Skeletal muscle tissue (tissue), 4 donors: Measurements from ENCODE around the gene ANAPC15. TPM values are rescaled to one million over a fixed set of nuclear protein-coding genes. Genes with fewer than 3 reads are reported as not detected.
"Not testable (repeated sequence)": the region's sequence is repeated elsewhere in the genome, so short reads cannot be mapped to it uniquely, and the experiment has no call there.

Experiments
- H3K27ac ChIP-seq: one replicate; pipeline ENCODE4 v1.7.0; 2013; ENCODE audit warnings: mild to moderate bottlenecking, low read depth, low read length, inconsistent platforms
- H3K27me3 ChIP-seq, 3 donors: one replicate each; pipeline ENCODE4 v1.7.0; 2013; ENCODE audit warnings: low read length in 3 of 3; ENCODE audit not compliant: control insufficient read depth in 3 of 3, insufficient read depth in 3 of 3
- H3K36me3 ChIP-seq, 3 donors: one replicate each; pipeline ENCODE4 v1.7.0; 2013; ENCODE audit warnings: low read length in 3 of 3; ENCODE audit not compliant: control insufficient read depth in 3 of 3, insufficient read depth in 3 of 3
- H3K4me1 ChIP-seq, 3 donors: one replicate each; pipeline ENCODE4 v1.7.0; 2013; ENCODE audit warnings: low read length in 3 of 3, mild to moderate bottlenecking in 3 of 3; ENCODE audit not compliant: control insufficient read depth in 3 of 3, insufficient read depth in 3 of 3
- H3K4me3 ChIP-seq, 3 donors: one replicate each; pipeline ENCODE4 v1.7.0; 2013; ENCODE audit warnings: low read length in 3 of 3
- H3K9ac ChIP-seq, 3 donors: one replicate each; pipeline ENCODE4 v1.7.0; 2013; ENCODE audit warnings: low read length in 3 of 3, mild to moderate bottlenecking in 3 of 3, moderate library complexity in 2 of 3, low read depth in 1 of 3
- H3K9me3 ChIP-seq, 3 donors: one replicate each; pipeline ENCODE4 v1.7.0; 2013; ENCODE audit warnings: low read length in 3 of 3; ENCODE audit not compliant: control insufficient read depth in 3 of 3
- total RNA-seq: library from RNA; depleted of rRNA; stranded (reverse); fragments of >200 nt; gene quantifications from one replicate; pipeline ENCODE4 v1.2.3, GENCODE V29; 2014
- donor health status: Osteomylitis.

The ANAPC15 gene
- total RNA-seq, result 7.8 TPM

GRCh38 chr11:72112143-72112977 is at the start of gene ANAPC15:
Gene ANAPC15 (minus strand): TSS chr11:72112695. CDS start chr11:72111276, 1,419 bp downstream.
- Histone ChIP-seq H3K9ac (peak within 1 kb of the TSS; percentile 97 to 98 (median 97)), H3K36me3 (peaks cover 10 to 27% (median 13%) of the 10 kb centered on the region in 3 donors), H3K27me3 (peaks cover 0 to 3% (median 0%) of the 10 kb centered on the region in 3 donors), H3K4me1 (peaks cover 6 to 21% (median 16%) of the 10 kb centered on the region in 3 donors), H3K9me3 (no peaks in the 10 kb centered on the region), H3K4me3 (peak within 1 kb of the TSS; percentile 89 to 96 (median 92)), H3K27ac (peak within 1 kb of the TSS; percentile 99)

DNA sequence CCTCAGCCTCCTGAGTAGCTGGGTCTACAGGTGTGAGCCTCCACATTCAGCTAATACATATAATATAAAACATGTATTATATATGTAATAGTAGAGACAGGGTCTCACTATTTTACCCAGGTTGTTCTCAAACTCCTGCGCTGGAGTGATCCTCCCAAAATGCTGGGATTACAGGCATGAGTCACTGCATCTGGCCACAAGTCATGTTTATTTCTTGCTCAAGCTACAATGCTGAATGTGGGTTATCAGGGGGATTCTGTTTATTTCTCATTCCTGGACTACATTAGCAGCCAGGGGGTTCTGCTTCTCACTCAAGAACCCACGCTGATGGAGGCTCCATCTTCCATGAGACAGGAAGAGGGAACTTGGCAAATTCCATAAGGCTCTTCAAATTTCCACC is 47.8 kb upstream of the ANAPC15 start:
- Histone ChIP-seq H3K27ac (no peak overlapping the region), H3K36me3 (no peaks in the 10 kb centered on the region), H3K9ac (no peak overlapping the region), H3K27me3 (peaks cover 0 to 6% (median 6%) of the 10 kb centered on the region in 3 donors), H3K4me1 (no peaks in the 10 kb centered on the region), H3K9me3 (no peaks in the 10 kb centered on the region), H3K4me3 (no peak overlapping the region)

- no peaks in the 10 kb centered on the region for H3K36me3 ChIP-seq
- H3K9me3 ChIP-seq, result no peaks in the 10 kb centered on the region
- no peak overlapping the region for H3K4me3 ChIP-seq
- no peak overlapping the region for H3K9ac ChIP-seq
- no peak overlapping the region for H3K27ac ChIP-seq
- H3K4me1 ChIP-seq, result no peaks in the 10 kb centered on the region
- peaks cover 0 to 6% (median 6%) of the 10 kb centered on the region in 3 donors for H3K27me3 ChIP-seq
These were observed 44.6 kb upstream of the ANAPC15 start for GRCh38 chr11:72157131-72157530.

DNA sequence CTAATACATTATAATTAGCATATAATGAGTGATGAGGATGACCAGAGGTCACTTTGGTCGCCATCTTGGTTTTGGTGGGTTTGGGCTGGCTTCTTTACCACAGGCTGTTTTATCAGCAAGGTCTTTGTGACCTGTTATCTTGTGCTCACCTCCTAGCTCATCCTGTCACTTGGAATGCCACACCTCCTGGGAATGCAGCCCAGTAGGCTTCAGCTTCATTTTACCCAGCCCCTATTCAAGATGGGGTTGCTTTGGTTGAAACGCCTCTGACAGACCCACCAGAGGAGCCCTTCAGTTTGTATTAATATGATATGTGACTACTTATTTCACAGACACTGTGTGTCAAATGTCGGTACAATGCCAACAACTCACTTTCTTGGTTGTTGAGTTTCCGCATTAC is 43.3 kb upstream of the ANAPC15 start:
- no peaks in the 10 kb centered on the region for H3K4me1 ChIP-seq
- H3K9me3 ChIP-seq, result no peaks in the 10 kb centered on the region
- no peaks in the 10 kb centered on the region for H3K36me3 ChIP-seq
- no peak overlapping the region for H3K27ac ChIP-seq
- H3K9ac ChIP-seq, result no peak overlapping the region
- peaks cover 0 to 6% (median 6%) of the 10 kb centered on the region in 3 donors for H3K27me3 ChIP-seq
- H3K4me3 ChIP-seq, result no peak overlapping the region

- Histone ChIP-seq H3K4me1 (no peaks in the 10 kb centered on the region), H3K27me3 (peaks cover 0 to 6% (median 6%) of the 10 kb centered on the region in 3 donors), H3K27ac (no peak overlapping the region), H3K36me3 (no peaks in the 10 kb centered on the region), H3K9me3 (no peaks in the 10 kb centered on the region), H3K9ac (no peak overlapping the region), H3K4me3 (no peak overlapping the region)
These were observed 42.3 kb upstream of the ANAPC15 start for GRCh38 chr11:72154816-72155215.

GRCh38 chr11:72153874-72154273 is 41.4 kb upstream of the ANAPC15 start:
- not testable (repeated sequence) for H3K36me3 ChIP-seq, H3K27ac ChIP-seq, H3K9ac ChIP-seq, H3K4me1 ChIP-seq, H3K4me3 ChIP-seq, H3K9me3 ChIP-seq, H3K27me3 ChIP-seq

GRCh38 chr11:72150882-72151281 is 38.4 kb upstream of the ANAPC15 start:
- no peaks in the 10 kb centered on the region for H3K27me3 ChIP-seq
- no peak overlapping the region for H3K9ac ChIP-seq
- no peaks in the 10 kb centered on the region for H3K36me3 ChIP-seq
- no peaks in the 10 kb centered on the region for H3K9me3 ChIP-seq
- H3K4me1 ChIP-seq, result no peaks in the 10 kb centered on the region
- no peak overlapping the region for H3K4me3 ChIP-seq
- H3K27ac ChIP-seq, result no peak overlapping the region

DNA sequence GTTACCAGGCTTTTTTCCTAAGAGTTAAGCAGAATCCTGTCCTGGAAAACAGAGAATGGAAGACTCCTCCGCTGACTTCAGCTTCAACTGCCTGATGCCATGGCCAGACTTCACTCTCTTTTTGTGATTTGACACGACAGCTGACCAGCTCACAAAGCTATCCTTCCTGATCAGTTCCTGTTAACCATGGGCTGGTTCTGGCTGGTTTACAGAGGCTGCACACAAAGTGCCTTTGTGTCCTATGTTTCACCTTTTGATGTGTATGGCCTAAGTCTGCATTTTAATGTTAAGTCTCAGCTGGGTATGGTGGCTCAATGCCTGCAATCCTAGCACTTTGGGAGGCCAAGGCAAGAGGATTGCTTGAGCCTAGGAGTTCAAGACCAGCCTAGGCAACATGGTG is 34.1 kb upstream of the ANAPC15 start:
- Histone ChIP-seq H3K4me1 (no peaks in the 10 kb centered on the region), H3K9me3 (no peaks in the 10 kb centered on the region), H3K36me3 (no peaks in the 10 kb centered on the region), H3K4me3 (no peak overlapping the region), H3K27ac (no peak overlapping the region), H3K27me3 (no peaks in the 10 kb centered on the region), H3K9ac (no peak overlapping the region)

DNA sequence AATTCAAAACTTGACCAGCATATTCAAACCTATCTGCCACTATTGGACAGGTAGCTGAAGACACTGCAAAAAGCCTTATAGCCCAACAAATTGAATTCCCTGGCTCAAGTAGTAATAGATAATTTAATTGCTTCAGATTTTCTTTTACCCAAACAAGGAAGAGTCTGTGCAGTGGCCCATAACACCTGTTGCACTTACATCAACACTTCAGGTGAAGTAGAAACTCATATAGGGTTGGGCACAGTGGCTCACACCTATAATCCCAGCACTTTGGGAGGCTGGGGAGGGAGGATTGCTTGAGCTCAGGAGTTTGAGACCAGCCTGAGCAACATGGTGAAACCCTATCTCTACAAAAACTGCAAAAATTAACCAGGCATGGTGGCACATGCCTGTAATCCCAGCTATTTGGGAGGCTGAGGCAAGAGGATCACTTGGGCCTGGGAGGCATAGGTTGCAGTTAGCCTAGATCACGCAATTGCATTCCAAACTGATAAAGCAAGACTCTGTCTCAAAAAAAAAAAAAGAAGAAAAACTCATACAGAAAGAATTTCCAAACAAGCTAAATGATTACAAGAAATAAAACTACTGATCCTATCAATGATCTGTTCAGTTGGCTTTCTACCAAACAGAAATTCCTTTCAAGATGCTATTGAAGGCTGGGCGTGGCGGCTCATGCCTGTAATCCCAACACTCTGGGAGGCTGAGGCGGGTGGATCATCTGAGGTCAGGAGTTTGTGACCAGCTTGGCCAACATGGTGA is 32.5 kb upstream of the ANAPC15 start:
- H3K36me3 ChIP-seq, result no peaks in the 10 kb centered on the region
- no peaks in the 10 kb centered on the region for H3K9me3 ChIP-seq
- no peak overlapping the region for H3K9ac ChIP-seq
- H3K27ac ChIP-seq, result no peak overlapping the region
- H3K4me3 ChIP-seq, result no peak overlapping the region
- H3K4me1 ChIP-seq, result no peaks in the 10 kb centered on the region
- H3K27me3 ChIP-seq, result no peaks in the 10 kb centered on the region

DNA sequence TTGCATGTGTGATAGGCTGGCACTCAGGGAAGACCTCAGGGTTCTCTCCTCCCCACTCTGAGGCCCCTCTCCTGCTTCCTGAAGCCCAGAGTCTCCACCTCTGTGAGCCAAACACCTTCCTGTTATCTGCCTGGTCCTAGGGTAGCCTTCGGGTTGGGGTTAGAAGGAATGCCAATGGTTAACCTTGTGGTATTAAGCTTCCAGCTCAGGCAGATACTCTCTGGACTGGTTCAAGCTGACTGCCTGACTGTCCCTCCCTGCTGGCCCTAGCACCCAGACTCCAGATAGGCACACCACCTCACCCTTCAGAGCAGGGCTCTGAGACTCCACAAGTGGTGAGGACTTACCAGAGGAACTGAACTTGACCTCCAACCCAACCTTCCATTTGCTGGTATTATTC is 30.0 kb upstream of the ANAPC15 start:
- H3K27me3 ChIP-seq, H3K4me1 ChIP-seq, H3K9me3 ChIP-seq, H3K36me3 ChIP-seq, H3K27ac ChIP-seq, H3K4me3 ChIP-seq, H3K9ac ChIP-seq: not testable (repeated sequence)
